Stimulated activated CD4-positive, alpha-beta T cell treated with anti-CD3 and anti-CD28 coated beads, Interleukin-1b, Interleukin-23, amount 100 ng/mL, for 48 hours (primary cell): ENCODE data around the gene TMEM59.
"Not testable (repeated sequence)": the region's sequence is repeated elsewhere in the genome, so short reads cannot be mapped to it uniquely, and the experiment has no call there.

ENCODE experiments used
- DNase-seq: peaks from one replicate; pipeline ENCODE4 v3.0.0-alpha.2; 2020

The TMEM59 gene

DNA sequence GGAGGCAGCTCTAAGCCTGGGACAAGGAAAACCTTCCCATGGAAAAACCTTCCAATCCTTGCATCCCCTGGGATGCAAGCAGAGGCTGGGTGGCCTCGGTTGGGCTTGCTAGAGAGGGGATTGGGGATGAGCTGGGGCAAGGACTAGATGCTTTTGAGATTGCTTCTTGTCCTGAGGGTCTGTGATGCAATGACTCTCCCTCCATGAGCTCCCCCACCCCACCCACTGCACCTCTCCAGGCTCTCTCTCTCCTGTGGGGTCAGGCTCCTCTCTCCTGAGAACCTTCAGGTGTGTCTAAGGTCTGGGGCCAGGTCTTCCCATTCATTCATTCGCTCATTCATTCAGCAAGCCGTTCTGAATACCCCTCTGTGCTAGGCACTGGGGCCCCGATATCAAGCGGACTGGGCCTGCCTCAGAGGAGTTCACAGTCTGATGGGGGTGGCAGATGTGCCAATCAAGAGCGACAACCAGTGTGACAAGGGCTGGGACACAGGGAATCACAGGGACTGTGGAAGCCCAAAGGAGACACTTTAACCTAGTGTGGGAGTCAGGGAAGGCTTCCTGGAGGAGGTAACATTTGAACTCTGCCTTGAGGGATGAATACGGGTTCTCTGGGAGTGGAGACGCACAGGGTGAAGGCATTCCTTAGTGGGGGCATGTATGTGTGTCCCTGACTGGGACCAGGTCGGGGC lies 41.5 kb downstream of the TMEM59 start:
- no peak for DNase-seq

GRCh38 chr1:54010415-54011117 lies 42.4 kb downstream of the TMEM59 start:
- no peak for DNase-seq

DNA sequence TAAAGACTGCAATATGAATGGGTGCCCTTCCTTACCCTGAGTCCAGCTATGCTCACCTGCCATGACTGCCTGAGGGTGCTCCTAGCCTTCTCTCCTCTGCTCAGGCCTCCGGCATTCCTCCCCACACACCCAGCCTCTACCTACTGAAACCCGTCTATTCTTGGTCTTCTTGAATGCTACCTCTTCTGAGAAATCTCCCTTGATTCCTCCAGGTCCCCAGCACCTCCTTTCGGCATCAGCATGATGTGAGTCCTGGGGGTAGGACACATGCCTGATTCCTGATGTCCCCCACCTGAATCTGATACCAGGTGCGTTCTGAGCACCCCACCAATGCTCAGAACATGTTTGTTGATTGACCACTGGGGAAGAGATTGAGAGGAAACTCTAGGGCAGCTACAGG lies 43.6 kb downstream of the TMEM59 start:
- no peak for DNase-seq

DNA sequence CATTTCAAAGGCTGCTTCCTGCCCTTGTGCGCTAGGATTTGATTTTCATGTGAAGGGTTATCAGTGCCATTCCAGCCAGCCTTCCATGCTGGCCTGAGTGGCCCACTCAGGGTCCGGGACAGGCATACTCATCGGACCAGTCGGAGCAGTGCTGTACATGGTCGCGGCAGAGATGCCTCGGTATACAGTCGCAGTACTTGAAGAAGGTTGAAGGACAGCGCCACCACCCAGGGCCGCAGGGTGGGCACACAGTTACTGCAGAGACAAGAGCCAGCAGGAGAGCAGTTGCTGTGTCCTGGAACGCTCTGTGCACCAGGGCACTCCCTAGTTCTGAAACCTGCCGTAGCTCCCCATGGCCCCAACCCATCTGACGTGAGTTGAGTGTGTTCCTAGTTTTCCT lies 44.1 kb downstream of the TMEM59 start:
- DNase-seq = no peak

- DNase-seq = no peak
Observed at GRCh38 chr1:54007613-54008012, 45.4 kb downstream of the TMEM59 start.

- DNase-seq = no peak
Observed at GRCh38 chr1:54006508-54006907, 46.5 kb downstream of the TMEM59 start.

GRCh38 chr1:54004481-54005049 lies 48.4 kb downstream of the TMEM59 start:
- DNase-seq = no peak

GRCh38 chr1:54003750-54004480 lies 49.1 kb downstream of the TMEM59 start:
- not testable (repeated sequence) for DNase-seq

GRCh38 chr1:54003249-54003646 lies 49.8 kb downstream of the TMEM59 start:
- no peak for DNase-seq

- no peak for DNase-seq
Observed at GRCh38 chr1:54002544-54003248, 50.3 kb downstream of the TMEM59 start.

DNA sequence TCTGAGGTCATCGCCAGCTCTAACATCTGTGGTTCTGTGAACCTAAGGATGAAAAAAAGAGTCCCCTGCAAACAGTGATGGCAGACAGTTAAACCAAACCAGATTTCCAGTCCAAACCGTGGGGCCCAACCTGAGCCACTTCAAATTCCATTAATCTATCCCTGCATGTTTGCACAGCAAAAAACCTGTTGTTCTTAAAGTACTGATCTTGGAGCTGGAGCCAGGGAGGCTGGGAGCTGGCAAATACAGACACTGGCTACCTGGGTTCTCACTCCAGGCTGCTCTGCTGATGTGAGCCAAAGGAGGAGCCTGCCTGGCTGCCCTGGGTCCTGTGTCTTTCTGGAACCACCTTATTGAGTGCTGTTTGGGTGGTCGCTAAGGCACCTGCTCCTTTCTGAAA lies 51.4 kb downstream of the TMEM59 start:
- no peak for DNase-seq

DNA sequence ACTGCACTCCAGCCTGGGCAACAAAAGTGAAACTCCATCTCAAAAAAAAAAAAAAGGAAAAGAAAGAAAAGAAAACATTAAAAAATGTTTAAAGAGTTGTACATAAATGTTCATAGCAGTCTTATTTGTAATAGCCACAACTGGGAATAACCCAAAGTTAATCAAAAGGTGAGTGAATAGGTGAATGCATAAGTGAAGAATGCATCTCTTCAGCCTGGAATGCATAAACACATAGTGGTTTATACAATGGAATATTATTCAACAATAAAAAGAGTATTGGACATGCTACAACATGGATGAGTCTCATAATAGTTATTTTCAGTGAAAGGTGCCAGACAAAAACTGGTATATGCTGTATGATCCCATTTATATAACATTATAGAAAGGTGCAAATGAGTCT lies 53.1 kb downstream of the TMEM59 start:
- no peak for DNase-seq

- no peak for DNase-seq
Observed at GRCh38 chr1:53998223-53998622, 54.8 kb downstream of the TMEM59 start.

GRCh38 chr1:53995683-53996082 lies 57.3 kb downstream of the TMEM59 start:
- no peak for DNase-seq

GRCh38 chr1:53994516-53994915 lies 58.5 kb downstream of the TMEM59 start:
- DNase-seq = not testable (repeated sequence)

- DNase-seq = no peak
Observed at GRCh38 chr1:53992085-53992874, 60.7 kb downstream of the TMEM59 start.

GRCh38 chr1:53987880-53988279 lies 65.1 kb downstream of the TMEM59 start:
- peak; percentile 13 for DNase-seq

- no peak for DNase-seq
Observed at GRCh38 chr1:53986458-53986857, 66.5 kb downstream of the TMEM59 start.

- DNase-seq = no peak
Observed at GRCh38 chr1:53984726-53985125, 68.3 kb downstream of the TMEM59 start.

- no peak for DNase-seq
Observed at GRCh38 chr1:53982763-53983104, 70.3 kb downstream of the TMEM59 start.

DNA sequence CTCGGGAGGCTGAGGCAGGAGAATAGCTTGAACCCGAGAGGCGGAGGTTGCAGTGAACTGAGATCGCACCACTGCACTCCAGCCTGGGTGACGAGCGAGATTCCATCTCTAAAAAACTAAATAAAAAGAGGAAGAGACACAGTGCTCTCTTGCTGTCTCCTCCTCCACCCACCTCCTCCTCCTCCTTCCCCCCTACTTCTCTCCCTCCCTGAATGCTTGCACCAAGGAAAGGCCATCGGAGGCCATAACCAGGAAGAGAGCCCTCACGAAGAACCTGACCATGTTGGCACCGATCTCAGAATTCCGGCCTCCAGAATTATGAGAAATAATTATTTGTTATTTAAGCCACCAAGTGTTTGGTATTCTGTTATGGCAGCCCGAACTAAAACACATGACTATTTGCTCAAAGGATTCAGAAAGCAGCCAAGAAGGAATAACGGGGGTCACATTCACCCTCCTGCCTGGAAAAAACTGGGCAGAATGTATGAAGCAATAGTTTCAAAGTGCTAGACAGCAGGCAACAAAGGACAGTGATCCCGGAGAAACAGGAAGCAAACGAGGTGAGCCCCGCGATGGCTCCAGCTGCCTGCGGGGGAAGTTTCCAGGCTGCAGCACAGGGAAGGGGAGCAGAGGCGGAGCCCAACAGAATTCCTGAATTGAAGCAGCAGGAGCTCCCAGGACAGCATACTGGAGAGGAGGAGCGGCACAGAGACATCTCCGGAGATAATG lies 70.8 kb downstream of the TMEM59 start:
- DNase-seq = no peak

GRCh38 chr1:53981220-53981619 lies 71.8 kb downstream of the TMEM59 start:
- DNase-seq = no peak
